Heart right ventricle (tissue), 12 donors: ENCODE measurements around the gene GEN1. TPM values are rescaled to one million over a fixed set of nuclear protein-coding genes. Genes with fewer than 3 reads are reported as not detected.

ENCODE experiments used
- polyA plus RNA-seq, 2 donors: library from polyadenylated mRNA; stranded (reverse); fragments of 200-250 nt; gene quantifications; one replicate each; pipeline ENCODE4 v1.2.3, GENCODE V29; 2013
- total RNA-seq, 10 donors: library from RNA; stranded (reverse); fragmentation: NEBNext Ultra II Directional in 3 of 10; extraction: Animal tissue kit (Norgen Biotek cat#: 25700) in 3 of 10; gene quantifications; one replicate each; pipeline versions ENCODE4 v1.2.1 to v1.2.4, GENCODE V29; 2021 to 2023
- donor health status: ischemic (EF 13 %, LVEDD 7.1; RV severe dilation, severe dysfunction).
- donor health status: healthy with polysubstance abuse.
- donor health status: DM: no; HTN: yes; CAD: no.
- donor health status: DM: no; HTN: no; CAD: no.
- donor health status: ischemic (EF 25% LVEDD 6.9; RV normal size, moderate dysfunction).
- donor health status: ischemic (EF 25% LVEDD 5.7; RV mildly dilated, moderate dysfunction).
- donor health status: healthy.
- donor health status: nonischemic (EF 11% LVEDD 7.7; RV severe dilation, severe dysfunction).
- donor health status: DM: yes; HTN: yes; CAD: no.
- donor health status: PGD.
- donor health status: ischemic (EF 29% LVEDD 5.4; RV normal size, mild dysfunction).
- donor health status: nonischemic (EF 23%, LVEDD 6.1; RV moderate dilation, normal function).

GEN1 gene
- total and polyA plus RNA-seq, 12 donors: 0.71 to 5.4 (median 3.8) TPM

Other genes starting within 250 kb of the GEN1 start
- under 1 TPM in 9 of 10 donors, not detected in 1; 0.06 to 0.49 (median 0.14) TPM for gene RAD51AP2, start 235.7 kb upstream of the GEN1 start, total RNA-seq
- gene RAD51AP2, start 235.7 kb upstream of the GEN1 start, polyA plus RNA-seq: under 1 TPM; 0.03 to 0.15 TPM
- gene VSNL1, start 213.4 kb upstream of the GEN1 start, total RNA-seq: 10 to 100 TPM; 10.1 to 24.3 (median 17.9) TPM
- 1 to 10 TPM; 5.9 to 9.8 TPM for gene VSNL1, start 213.4 kb upstream of the GEN1 start, polyA plus RNA-seq
- 10 to 100 TPM in 9 of 10 donors, 1 to 10 TPM in 1; 9.4 to 14.7 (median 12.3) TPM for gene SMC6, start 328 bp upstream of the GEN1 start, total RNA-seq
- 10 to 100 TPM in 1 of 2 donors, 1 to 10 TPM in 1; 4.7 to 10.4 TPM for gene SMC6, start 328 bp upstream of the GEN1 start, polyA plus RNA-seq
- not detected for gene MSGN1, start 62.3 kb downstream of the GEN1 start, total RNA-seq
- gene MSGN1, start 62.3 kb downstream of the GEN1 start, polyA plus RNA-seq: not detected
- 1 to 10 TPM; 1.5 to 3.8 (median 2.9) TPM for gene KCNS3, start 124.5 kb downstream of the GEN1 start, total RNA-seq
- 1 to 10 TPM; 2.0 to 2.1 TPM for gene KCNS3, start 124.5 kb downstream of the GEN1 start, polyA plus RNA-seq